Measurements from ENCODE around the gene ATP5IF1. TPM values are rescaled to one million over a fixed set of nuclear protein-coding genes. Genes with fewer than 3 reads are reported as not detected.
A peak's percentile ranks its signal among the peaks of the same experiment; 100 is the strongest.

Gene ATP5IF1
- total and polyA plus RNA-seq, 2 of the 13 experiments (the other 11 are each of a cell fraction or from before 2014, with no cell fraction given) = 97.7 to 131 TPM

GRCh38 chr1:28235755-28236655 lies at the start of gene ATP5IF1 (continued):
- TF ChIP-seq USF2 (IDR thresholded peaks at IDR 0.05; ENCODE audit: low read depth, low read length) (no peak), USF2 (CRISPR knock-in tag; IDR thresholded peaks at IDR 0.05; ENCODE audit: borderline replicate concordance) (peak; percentile 29; the same call in 1 of the 2 replicates), FIP1L1 (IDR thresholded peaks at IDR 0.05; ENCODE audit: borderline replicate concordance, insufficient read depth, low read depth, low read length) (0 out of 2 replicates have a peak, but pooled peaks have one; percentile 60), KMT2A (CRISPR knock-in tag; IDR thresholded peaks at IDR 0.05) (peak; percentile 76), ZNF746 (CRISPR knock-in tag; IDR thresholded peaks at IDR 0.05) (0 out of 2 replicates have a peak, but pooled peaks have one; percentile 26), FLYWCH1 (CRISPR knock-in tag; IDR thresholded peaks at IDR 0.05) (no peak), GABPA (IDR thresholded peaks at IDR 0.05; ENCODE audit: low read depth, low read length) (no peak; the same call in 1 of the 2 replicates), GABPA (CRISPR knock-in tag; IDR thresholded peaks at IDR 0.05; ENCODE audit: low read depth) (peak; percentile 35; the same call in 1 of the 2 replicates), ZNF318 (CRISPR knock-in tag; IDR thresholded peaks at IDR 0.05) (peak; percentile 87; the same call in 1 of the 2 replicates), ZNF709 (CRISPR knock-in tag; IDR thresholded peaks at IDR 0.05) (peak; percentile 46; the same call in 1 of the 2 replicates), ZNF674 (CRISPR knock-in tag; IDR thresholded peaks at IDR 0.05; ENCODE audit: low read depth) (no peak)
- TF ChIP-seq, protein P1, sequence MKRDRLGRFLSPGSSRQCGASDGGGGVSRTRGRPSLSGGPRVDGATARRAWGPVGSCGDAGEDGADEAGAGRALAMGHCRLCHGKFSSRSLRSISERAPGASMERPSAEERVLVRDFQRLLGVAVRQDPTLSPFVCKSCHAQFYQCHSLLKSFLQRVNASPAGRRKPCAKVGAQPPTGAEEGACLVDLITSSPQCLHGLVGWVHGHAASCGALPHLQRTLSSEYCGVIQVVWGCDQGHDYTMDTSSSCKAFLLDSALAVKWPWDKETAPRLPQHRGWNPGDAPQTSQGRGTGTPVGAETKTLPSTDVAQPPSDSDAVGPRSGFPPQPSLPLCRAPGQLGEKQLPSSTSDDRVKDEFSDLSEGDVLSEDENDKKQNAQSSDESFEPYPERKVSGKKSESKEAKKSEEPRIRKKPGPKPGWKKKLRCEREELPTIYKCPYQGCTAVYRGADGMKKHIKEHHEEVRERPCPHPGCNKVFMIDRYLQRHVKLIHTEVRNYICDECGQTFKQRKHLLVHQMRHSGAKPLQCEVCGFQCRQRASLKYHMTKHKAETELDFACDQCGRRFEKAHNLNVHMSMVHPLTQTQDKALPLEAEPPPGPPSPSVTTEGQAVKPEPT (CRISPR knock-in tag; IDR thresholded peaks at IDR 0.05; ENCODE audit: low read depth) = peak; percentile 95
- TF ChIP-seq, protein P2, sequence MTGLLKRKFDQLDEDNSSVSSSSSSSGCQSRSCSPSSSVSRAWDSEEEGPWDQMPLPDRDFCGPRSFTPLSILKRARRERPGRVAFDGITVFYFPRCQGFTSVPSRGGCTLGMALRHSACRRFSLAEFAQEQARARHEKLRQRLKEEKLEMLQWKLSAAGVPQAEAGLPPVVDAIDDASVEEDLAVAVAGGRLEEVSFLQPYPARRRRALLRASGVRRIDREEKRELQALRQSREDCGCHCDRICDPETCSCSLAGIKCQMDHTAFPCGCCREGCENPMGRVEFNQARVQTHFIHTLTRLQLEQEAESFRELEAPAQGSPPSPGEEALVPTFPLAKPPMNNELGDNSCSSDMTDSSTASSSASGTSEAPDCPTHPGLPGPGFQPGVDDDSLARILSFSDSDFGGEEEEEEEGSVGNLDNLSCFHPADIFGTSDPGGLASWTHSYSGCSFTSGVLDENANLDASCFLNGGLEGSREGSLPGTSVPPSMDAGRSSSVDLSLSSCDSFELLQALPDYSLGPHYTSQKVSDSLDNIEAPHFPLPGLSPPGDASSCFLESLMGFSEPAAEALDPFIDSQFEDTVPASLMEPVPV (CRISPR knock-in tag; IDR thresholded peaks at IDR 0.05) = peak; percentile 81; the same call in 1 of the 2 replicates

All from HepG2 (cell line).